Panc1 (cell line): ENCODE data around the gene IL20RB.

Experiments used
- POLR2AphosphoS5 ChIP-seq: IDR thresholded peaks from 2 replicates; pipeline ENCODE4 v1.6.1; 2012; ENCODE audit warnings: mild to moderate bottlenecking, low read depth, low read length, moderate library complexity
- REST ChIP-seq, 2 experiments: IDR thresholded peaks; 2 replicates each; pipeline ENCODE4 v1.6.1; 2011 to 2012; ENCODE audit warnings: low read depth in 2 of 2, control low read depth in 1 of 2, low read length in 1 of 2, mild to moderate bottlenecking in 1 of 2, moderate library complexity in 1 of 2; ENCODE audit not compliant: insufficient read depth in 1 of 2
- TF ChIP-seq, protein P1 (sequence below): fragments of 450-650 bp; IDR thresholded peaks from 2 replicates; pipeline ENCODE4 v1.5.1; 2017; ENCODE audit warnings: mild to moderate bottlenecking

DNA sequence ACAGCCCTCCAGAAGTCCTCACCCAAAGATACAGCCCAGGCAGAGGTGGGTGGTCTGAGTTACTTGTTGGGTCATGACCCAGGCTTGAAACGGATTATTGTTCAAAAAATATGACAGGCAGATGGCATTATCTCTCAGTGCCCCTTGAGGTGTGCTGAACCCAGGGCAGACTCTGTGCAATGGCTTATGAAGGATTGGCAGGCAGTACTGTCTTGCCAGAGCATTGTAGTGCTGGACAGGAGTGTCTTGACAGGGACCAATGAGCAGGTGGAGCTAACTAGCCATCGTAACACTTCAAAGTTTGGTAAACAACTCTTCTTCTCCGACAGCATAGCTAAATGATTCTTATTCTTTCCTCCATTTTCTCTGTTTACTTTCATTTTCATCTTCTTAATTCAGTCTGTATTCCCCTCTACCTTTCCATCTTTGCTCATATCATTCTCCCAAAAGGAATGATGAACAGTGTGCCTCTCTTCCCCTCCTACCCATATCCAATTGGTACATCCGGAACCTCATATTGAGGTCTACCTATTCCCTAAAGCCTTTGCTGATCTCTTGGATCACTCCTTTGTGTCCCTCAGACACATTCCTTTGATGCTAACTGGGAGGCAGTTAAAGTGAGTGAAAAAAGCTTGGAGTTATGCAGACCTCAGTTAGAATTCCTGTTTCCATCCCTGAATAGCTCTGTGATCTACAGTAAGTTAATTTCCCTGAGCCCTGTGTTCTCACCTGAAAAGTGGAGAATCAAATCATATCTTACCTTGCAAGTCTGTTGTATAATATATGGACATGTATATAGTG, 2.6 kb upstream of the IL20RB start:
- TF ChIP-seq POLR2AphosphoS5, result no peak
- TF ChIP-seq, protein P1, sequence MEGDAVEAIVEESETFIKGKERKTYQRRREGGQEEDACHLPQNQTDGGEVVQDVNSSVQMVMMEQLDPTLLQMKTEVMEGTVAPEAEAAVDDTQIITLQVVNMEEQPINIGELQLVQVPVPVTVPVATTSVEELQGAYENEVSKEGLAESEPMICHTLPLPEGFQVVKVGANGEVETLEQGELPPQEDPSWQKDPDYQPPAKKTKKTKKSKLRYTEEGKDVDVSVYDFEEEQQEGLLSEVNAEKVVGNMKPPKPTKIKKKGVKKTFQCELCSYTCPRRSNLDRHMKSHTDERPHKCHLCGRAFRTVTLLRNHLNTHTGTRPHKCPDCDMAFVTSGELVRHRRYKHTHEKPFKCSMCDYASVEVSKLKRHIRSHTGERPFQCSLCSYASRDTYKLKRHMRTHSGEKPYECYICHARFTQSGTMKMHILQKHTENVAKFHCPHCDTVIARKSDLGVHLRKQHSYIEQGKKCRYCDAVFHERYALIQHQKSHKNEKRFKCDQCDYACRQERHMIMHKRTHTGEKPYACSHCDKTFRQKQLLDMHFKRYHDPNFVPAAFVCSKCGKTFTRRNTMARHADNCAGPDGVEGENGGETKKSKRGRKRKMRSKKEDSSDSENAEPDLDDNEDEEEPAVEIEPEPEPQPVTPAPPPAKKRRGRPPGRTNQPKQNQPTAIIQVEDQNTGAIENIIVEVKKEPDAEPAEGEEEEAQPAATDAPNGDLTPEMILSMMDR, result no peak
- TF ChIP-seq REST (IDR thresholded peaks at IDR 0.05; ENCODE audit: insufficient read depth in 1 of 2, low read depth in 2 of 2, low read length in 1 of 2), result no peak
